WTC11 (cell line): Measurements from ENCODE around the gene PAWR. TPM values are rescaled to one million over a fixed set of nuclear protein-coding genes. Genes with fewer than 3 reads are reported as not detected.

Experiments used
- ATAC-seq: fragments of 200-7000 bp; cut with Tn5 transposase; 2 replicates; pipeline ENCODE4 v1.10.0; 2021; ENCODE audit warnings: mild to moderate bottlenecking, moderate library complexity
- CTCF ChIA-PET: fragments of 300-600 bp; sonication (Branson Sonifier 250); formaldehyde crosslinking; loops from one replicate; lab custom pipeline; 2021; ENCODE audit warnings: antibody characterized with exemption; lab: Charles Lee
- POLR2A ChIA-PET: fragments of 350-600 bp; sonication (Branson Sonifier 250); formaldehyde crosslinking; loops from one replicate; lab custom pipeline; 2021; ENCODE audit warnings: antibody characterized with exemption; lab: Charles Lee
- DNase-seq: peaks from one replicate; pipeline ENCODE4 v3.0.0; 2021; ENCODE audit warnings: low spot score
- H3K27ac Mint-ChIP-seq: 2 replicates; pipeline ENCODE4 v1.8.0; 2021; ENCODE audit warnings: mixed read lengths
- H3K27me3 Mint-ChIP-seq: 2 replicates; pipeline ENCODE4 v1.8.0; 2021; ENCODE audit warnings: low read depth, mild to moderate bottlenecking, moderate library complexity, mixed read lengths
- H3K36me3 Mint-ChIP-seq: 2 replicates; pipeline ENCODE4 v1.8.0; 2021; ENCODE audit warnings: mixed read lengths
- H3K4me1 Mint-ChIP-seq: 2 replicates; pipeline ENCODE4 v1.8.0; 2022; ENCODE audit warnings: mixed read lengths
- H3K4me3 Mint-ChIP-seq: 2 replicates; pipeline ENCODE4 v1.8.0; 2021; ENCODE audit warnings: mild to moderate bottlenecking, moderate library complexity, mixed read lengths
- H3K9me3 Mint-ChIP-seq: 2 replicates; pipeline ENCODE4 v1.8.0; 2021; ENCODE audit warnings: mixed read lengths
- ATF1 ChIP-seq: sonication (generic); formaldehyde crosslinking; IDR thresholded peaks from 2 replicates; pipeline ENCODE4 v1.8.1; 2023; ENCODE audit warnings: mild to moderate bottlenecking, moderate library complexity, missing genetic modification reagents
- E2F1 ChIP-seq: sonication (generic); formaldehyde crosslinking; IDR thresholded peaks from 2 replicates; pipeline ENCODE4 v1.8.0; 2022; ENCODE audit warnings: mild to moderate bottlenecking, missing genetic modification reagents
- E2F5 ChIP-seq: sonication (generic); formaldehyde crosslinking; IDR thresholded peaks from 2 replicates; pipeline ENCODE4 v1.8.1; 2022; ENCODE audit warnings: mild to moderate bottlenecking, moderate library complexity, missing genetic modification reagents
- ERG ChIP-seq: fragments of 250-450 bp; sonication (Bioruptor Pico); IDR thresholded peaks from 2 replicates; pipeline ENCODE4 v1.8.0; 2021; ENCODE audit warnings: mild to moderate bottlenecking
- ETV6 ChIP-seq: sonication (generic); formaldehyde crosslinking; IDR thresholded peaks from 2 replicates; pipeline ENCODE4 v1.8.1; 2022; ENCODE audit warnings: mild to moderate bottlenecking, missing genetic modification reagents
- GABPB1 ChIP-seq: sonication (generic); formaldehyde crosslinking; IDR thresholded peaks from 2 replicates; pipeline ENCODE4 v1.8.1; 2023; ENCODE audit warnings: mild to moderate bottlenecking, missing genetic modification reagents
- JAZF1 ChIP-seq: fragments of 250-450 bp; sonication (Bioruptor Pico); IDR thresholded peaks from 2 replicates; pipeline ENCODE4 v1.9.0; 2021; ENCODE audit warnings: moderate library complexity, mild to moderate bottlenecking, inconsistent platforms
- JUN ChIP-seq: sonication (generic); formaldehyde crosslinking; IDR thresholded peaks from 2 replicates; pipeline ENCODE4 v1.8.0; 2023; ENCODE audit warnings: mild to moderate bottlenecking, missing genetic modification reagents
- MLX ChIP-seq: sonication (generic); formaldehyde crosslinking; IDR thresholded peaks from 2 replicates; pipeline ENCODE4 v1.8.1; 2023; ENCODE audit warnings: mild to moderate bottlenecking, missing genetic modification reagents, moderate library complexity
- NFYB ChIP-seq: sonication (generic); formaldehyde crosslinking; conservative IDR thresholded peaks from 2 replicates; pipeline ENCODE4 v1.8.0; 2022; ENCODE audit warnings: low read depth, missing genetic modification reagents
- NR1H2 ChIP-seq: sonication (generic); formaldehyde crosslinking; IDR thresholded peaks from 2 replicates; pipeline ENCODE4 v1.9.0; 2021; ENCODE audit warnings: mild to moderate bottlenecking, moderate library complexity, missing genetic modification reagents
- NR3C1 ChIP-seq: sonication (generic); formaldehyde crosslinking; conservative IDR thresholded peaks from 2 replicates; pipeline ENCODE4 v1.8.1; 2023; ENCODE audit warnings: low read depth, mild to moderate bottlenecking, missing genetic modification reagents
- PRRX2 ChIP-seq: fragments of 250-450 bp; sonication (Bioruptor Pico); IDR thresholded peaks from 2 replicates; pipeline ENCODE4 v1.8.0; 2021; ENCODE audit warnings: mild to moderate bottlenecking
- RORB ChIP-seq: fragments of 250-450 bp; sonication (Bioruptor Pico); IDR thresholded peaks from 2 replicates; pipeline ENCODE4 v1.9.0; 2021; ENCODE audit warnings: mild to moderate bottlenecking
- SOX15 ChIP-seq: fragments of 250-450 bp; sonication (Bioruptor Pico); IDR thresholded peaks from 2 replicates; pipeline ENCODE4 v1.9.0; 2021; ENCODE audit warnings: mild to moderate bottlenecking
- STAT6 ChIP-seq: sonication (generic); formaldehyde crosslinking; conservative IDR thresholded peaks from 2 replicates; pipeline ENCODE4 v1.8.1; 2023; ENCODE audit warnings: mild to moderate bottlenecking, low read depth, missing genetic modification reagents, moderate library complexity
- TP53 ChIP-seq: sonication (generic); formaldehyde crosslinking; IDR thresholded peaks from 2 replicates; pipeline ENCODE4 v1.8.1; 2023; ENCODE audit warnings: mild to moderate bottlenecking, missing genetic modification reagents
- USF1 ChIP-seq: sonication (generic); formaldehyde crosslinking; IDR thresholded peaks from 2 replicates; pipeline ENCODE4 v1.8.0; 2022; ENCODE audit warnings: mild to moderate bottlenecking, missing genetic modification reagents
- ZNF121 ChIP-seq: sonication (generic); formaldehyde crosslinking; IDR thresholded peaks from 2 replicates; pipeline ENCODE4 v1.8.0; 2023; ENCODE audit warnings: missing genetic modification reagents
- ZNF232 ChIP-seq: sonication (generic); formaldehyde crosslinking; IDR thresholded peaks from 2 replicates; pipeline ENCODE4 v1.8.0; 2022; ENCODE audit warnings: mild to moderate bottlenecking, missing genetic modification reagents
- ZNF317 ChIP-seq: sonication (generic); formaldehyde crosslinking; IDR thresholded peaks from 2 replicates; pipeline ENCODE4 v1.8.1; 2023; ENCODE audit warnings: low read depth, mild to moderate bottlenecking, moderate library complexity, missing genetic modification reagents, borderline replicate concordance
- ZNF416 ChIP-seq: fragments of 250-450 bp; sonication (Bioruptor Pico); IDR thresholded peaks from 2 replicates; pipeline ENCODE4 v1.9.0; 2021; ENCODE audit warnings: mild to moderate bottlenecking, inconsistent platforms
- ZNF423 ChIP-seq: fragments of 250-450 bp; sonication (Bioruptor Pico); IDR thresholded peaks from 2 replicates; pipeline ENCODE4 v2.1.2; 2022; ENCODE audit warnings: mild to moderate bottlenecking, moderate library complexity
- ZSCAN18 ChIP-seq: fragments of 250-450 bp; sonication (Bioruptor Pico); IDR thresholded peaks from 2 replicates; pipeline ENCODE4 v2.1.2; 2022; ENCODE audit warnings: mild to moderate bottlenecking, moderate library complexity
- total RNA-seq: library from RNA; stranded (reverse); gene quantifications from 3 replicates; pipeline ENCODE4 v1.2.3, GENCODE V29; 2021
- TF ChIP-seq, protein P1 (sequence below): fragments of 250-450 bp; sonication (Bioruptor Pico); IDR thresholded peaks from 2 replicates; pipeline ENCODE4 v1.9.0; 2021; ENCODE audit warnings: moderate library complexity, mild to moderate bottlenecking, inconsistent platforms, borderline replicate concordance
- TF ChIP-seq, protein P2 (sequence below): fragments of 250-450 bp; sonication (Bioruptor Pico); conservative IDR thresholded peaks from 2 replicates; pipeline ENCODE4 v1.9.0; 2021; ENCODE audit warnings: mild to moderate bottlenecking

Gene PAWR
- total RNA-seq, 1 experiment from 2014 or later, result 397 TPM

GRCh38 chr12:79678306-79678705 is 12.5 kb downstream of the PAWR start:
- ChIA-PET POLR2A (no interaction called here), CTCF (no interaction called here)
- Mint-ChIP-seq H3K27me3 (no peaks in the 10 kb centered on the region), H3K27ac (peak overlapping the region; percentile 91), H3K4me1 (peaks cover 81% of the 10 kb centered on the region), H3K9me3 (no peaks in the 10 kb centered on the region), H3K36me3 (peaks cover 6% of the 10 kb centered on the region), H3K4me3 (no peak overlapping the region)
- no peak for DNase-seq
- no peak for ATAC-seq
- no peak for TF ChIP-seq RORB (CRISPR knock-in tag)
- no peak for TF ChIP-seq E2F1 (CRISPR knock-in tag)
- TF ChIP-seq JUN, result no peak
- no peak for TF ChIP-seq JAZF1 (CRISPR knock-in tag)
- no peak for TF ChIP-seq ZNF423 (CRISPR knock-in tag)
- no peak for TF ChIP-seq TP53 (CRISPR knock-in tag)
- no peak for TF ChIP-seq ZNF232 (CRISPR knock-in tag)
- no peak for TF ChIP-seq NFYB (CRISPR knock-in tag)
- TF ChIP-seq, protein P1, sequence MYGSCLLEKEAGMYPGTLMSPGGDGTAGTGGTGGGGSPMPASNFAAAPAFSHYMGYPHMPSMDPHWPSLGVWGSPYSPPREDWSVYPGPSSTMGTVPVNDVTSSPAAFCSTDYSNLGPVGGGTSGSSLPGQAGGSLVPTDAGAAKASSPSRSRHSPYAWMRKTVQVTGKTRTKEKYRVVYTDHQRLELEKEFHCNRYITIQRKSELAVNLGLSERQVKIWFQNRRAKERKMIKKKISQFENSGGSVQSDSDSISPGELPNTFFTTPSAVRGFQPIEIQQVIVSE (CRISPR knock-in tag), result no peak
- TF ChIP-seq SOX15, result no peak
- no peak for TF ChIP-seq E2F5
- TF ChIP-seq MLX (CRISPR knock-in tag), result no peak
- no peak for TF ChIP-seq USF1 (CRISPR knock-in tag)
- TF ChIP-seq ZSCAN18 (CRISPR knock-in tag), result no peak
- no peak for TF ChIP-seq ETV6 (CRISPR knock-in tag)
- TF ChIP-seq, protein P2, sequence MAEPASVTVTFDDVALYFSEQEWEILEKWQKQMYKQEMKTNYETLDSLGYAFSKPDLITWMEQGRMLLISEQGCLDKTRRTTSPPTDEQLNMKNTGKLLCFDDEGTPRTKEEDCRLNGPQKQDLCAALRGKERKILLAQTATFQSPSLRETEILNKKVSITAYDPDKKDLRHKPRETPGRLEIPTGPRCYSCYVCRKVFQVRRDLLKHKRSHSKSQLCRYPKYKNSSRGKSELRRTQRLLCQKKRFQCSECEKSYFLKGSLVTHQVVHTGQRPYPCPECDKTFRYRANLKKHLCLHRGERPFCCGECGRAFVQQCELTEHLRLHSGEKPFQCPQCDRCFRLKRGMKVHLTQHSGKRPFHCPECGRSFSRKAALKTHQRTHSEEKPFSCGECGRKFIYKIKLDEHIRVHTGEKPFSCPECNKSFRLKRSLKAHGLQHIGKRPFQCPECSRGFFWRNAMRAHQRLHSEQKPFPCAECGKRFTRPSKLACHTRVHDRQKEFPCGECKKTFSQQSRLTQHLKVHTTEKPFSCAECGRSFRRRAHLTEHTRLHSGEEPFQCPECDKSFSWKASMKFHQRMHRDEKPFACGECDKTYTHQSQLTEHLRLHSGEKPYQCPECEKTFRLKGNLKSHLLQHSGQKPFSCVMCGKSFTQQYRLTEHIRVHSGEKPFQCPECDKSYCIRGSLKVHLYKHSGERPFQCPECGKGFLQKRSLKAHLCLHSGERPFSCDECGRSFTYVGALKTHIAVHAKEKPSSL (CRISPR knock-in tag), result no peak
- TF ChIP-seq ATF1 (CRISPR knock-in tag), result no peak
- no peak for TF ChIP-seq ZNF317 (CRISPR knock-in tag)

DNA sequence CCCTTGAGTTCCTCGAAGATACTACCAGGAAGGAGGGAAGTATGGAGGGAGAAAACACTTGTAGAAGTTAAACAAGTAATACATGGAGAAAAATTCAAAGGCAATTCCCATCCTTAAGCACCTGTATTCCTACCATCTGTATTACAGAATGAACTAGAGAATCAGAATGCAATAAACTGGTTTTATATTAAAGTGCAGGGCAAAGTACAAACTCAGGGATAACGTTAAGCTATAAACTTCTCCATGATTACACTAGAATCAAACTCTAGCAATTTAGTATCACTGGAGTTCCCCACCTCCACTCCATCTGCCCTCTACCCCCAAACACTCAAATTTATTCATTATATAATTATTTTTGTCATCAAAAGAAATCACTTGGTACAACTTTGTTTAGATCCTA is 13.1 kb downstream of the PAWR start:
- no peaks in the 10 kb centered on the region for H3K9me3 Mint-ChIP-seq
- peaks cover 6% of the 10 kb centered on the region for H3K36me3 Mint-ChIP-seq
- peaks cover 81% of the 10 kb centered on the region for H3K4me1 Mint-ChIP-seq
- CTCF ChIA-PET, result no interaction called here
- H3K27ac Mint-ChIP-seq, result no peak overlapping the region
- no peaks in the 10 kb centered on the region for H3K27me3 Mint-ChIP-seq
- POLR2A ChIA-PET, result no interaction called here
- TF ChIP-seq ERG (CRISPR knock-in tag), result no peak
- no peak for TF ChIP-seq ZNF423 (CRISPR knock-in tag)
- no peak for TF ChIP-seq GABPB1
- no peak for TF ChIP-seq STAT6
- no peak for TF ChIP-seq ZNF416 (CRISPR knock-in tag)
- no peak for TF ChIP-seq NR3C1
- TF ChIP-seq PRRX2 (CRISPR knock-in tag), result no peak
- no peak for TF ChIP-seq ZNF121 (CRISPR knock-in tag)
- TF ChIP-seq NR1H2 (CRISPR knock-in tag), result no peak
- DNase-seq (no peak), ATAC-seq (no peak)
- H3K4me3 Mint-ChIP-seq, result no peak overlapping the region
